Brain pericyte (primary cell): Measurements from ENCODE around the gene DGCR8.

ENCODE experiments used
- DNase-seq: peaks from one replicate; pipeline ENCODE4 v3.0.0-alpha.2; 2012; ENCODE audit warnings: low read depth, low spot score

Gene DGCR8

DNA sequence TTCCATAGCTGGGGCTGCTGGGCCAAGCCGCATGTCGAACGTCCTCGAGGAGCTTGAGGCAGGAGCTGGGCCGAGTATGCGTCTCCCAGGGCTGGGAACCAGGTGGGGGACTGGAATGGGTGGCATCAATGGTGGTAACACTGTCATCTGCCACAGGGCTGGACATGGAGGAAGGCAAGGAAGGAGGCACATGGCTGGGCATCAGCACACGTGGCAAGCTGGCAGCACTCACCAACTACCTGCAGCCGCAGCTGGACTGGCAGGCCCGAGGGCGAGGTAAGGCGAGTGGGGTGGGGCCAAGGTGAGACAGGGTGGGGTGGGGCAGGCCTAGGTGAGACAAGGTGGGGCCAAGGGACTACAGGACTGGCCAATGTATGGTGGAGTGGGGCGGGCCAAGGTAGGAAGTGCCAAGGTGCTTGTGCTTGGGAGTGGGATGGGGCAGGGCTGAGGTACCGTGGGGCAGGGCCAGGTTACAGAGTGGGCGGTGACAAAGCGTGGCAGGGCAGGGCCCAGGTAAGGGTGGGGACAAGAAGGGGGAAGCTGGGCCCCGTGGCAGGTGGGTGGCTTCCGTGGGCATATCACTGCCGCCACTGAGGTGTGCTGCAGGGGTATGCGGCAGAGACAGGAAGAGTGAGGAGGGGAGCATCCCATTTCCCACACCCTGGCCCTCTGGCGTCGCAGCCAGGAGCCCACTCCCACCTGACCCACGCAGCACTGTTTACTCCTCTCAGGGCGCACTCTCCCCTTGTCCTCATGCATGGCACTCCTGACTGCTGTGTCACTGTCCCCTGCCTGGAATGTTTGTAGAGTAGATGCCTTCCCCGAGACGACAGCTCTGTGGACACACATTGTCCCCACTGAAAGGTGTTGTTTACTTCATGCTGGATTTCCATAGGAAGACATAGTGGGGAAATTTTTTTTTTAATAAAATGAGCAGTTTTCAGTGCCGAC lies 27.5 kb upstream of the DGCR8 start:
- no peak for DNase-seq

DNA sequence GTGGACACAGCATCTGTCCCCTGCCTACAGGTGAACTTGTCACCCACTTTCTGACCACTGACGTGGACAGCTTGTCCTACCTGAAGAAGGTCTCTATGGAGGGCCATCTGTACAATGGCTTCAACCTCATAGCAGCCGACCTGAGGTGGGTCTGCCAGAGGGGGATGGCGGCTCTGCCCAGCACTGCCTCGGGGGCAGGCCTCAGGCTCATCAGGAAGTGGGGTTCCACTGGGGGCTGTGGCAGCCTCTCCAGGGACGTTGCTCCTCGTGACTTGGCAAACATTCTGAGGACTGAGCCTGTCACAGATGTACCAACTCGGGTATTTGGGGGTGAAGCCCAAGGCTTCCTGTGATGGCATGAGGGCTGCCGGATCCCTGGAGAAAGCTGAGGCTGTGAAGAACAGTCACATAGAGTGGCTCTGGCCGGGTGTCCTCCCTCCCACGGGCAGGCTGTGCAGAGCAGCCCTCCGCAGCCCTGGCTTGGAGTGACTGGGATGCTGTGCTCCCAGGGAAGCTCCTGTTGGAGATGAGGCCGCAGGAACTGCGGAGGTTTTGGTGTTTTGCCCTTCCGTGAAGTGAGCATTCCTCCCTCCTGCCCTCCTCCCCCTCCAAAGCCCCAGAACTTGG lies 26.5 kb upstream of the DGCR8 start:
- no peak for DNase-seq

DNA sequence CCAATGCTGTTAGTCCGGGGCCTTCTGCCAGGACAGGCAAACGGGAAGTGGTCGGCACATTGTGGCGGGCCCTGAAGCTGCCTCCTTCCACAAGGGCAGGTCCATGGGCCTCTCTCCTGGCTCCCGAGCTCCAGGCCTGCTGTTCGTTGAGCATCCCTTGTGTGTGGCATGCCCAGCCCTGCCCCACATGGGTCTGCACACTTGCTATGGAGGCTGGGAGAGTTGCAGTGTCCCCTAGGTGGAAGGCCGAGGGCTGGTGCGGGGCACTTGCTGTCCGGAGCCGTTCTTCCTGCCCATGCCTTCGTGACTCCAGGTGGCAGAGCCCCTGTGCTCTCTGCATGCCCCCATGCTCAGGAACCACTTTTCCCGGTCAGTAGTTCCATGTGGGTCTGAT lies 26.0 kb upstream of the DGCR8 start:
- DNase-seq, result no peak

DNA sequence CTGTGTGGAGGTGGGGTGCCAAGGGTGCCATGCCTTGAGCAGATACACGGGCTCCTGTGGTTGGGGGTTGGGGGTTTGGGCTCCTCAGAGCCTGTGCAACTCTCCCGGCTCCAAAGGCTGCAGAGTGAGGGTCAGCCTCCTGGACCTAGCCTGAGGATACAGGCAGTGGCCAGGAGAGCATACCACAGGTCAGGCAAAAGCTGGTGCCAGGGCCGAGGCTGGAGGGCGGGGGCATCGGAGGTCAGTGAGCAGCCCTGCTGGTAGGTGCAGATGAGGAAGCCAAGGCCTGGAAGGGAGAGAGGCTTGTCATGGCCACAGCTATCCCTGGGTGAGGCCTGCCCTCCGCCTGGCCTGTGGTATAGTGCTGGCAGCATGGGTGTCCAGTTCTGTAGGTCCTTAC lies 25.6 kb upstream of the DGCR8 start:
- no peak for DNase-seq

DNA sequence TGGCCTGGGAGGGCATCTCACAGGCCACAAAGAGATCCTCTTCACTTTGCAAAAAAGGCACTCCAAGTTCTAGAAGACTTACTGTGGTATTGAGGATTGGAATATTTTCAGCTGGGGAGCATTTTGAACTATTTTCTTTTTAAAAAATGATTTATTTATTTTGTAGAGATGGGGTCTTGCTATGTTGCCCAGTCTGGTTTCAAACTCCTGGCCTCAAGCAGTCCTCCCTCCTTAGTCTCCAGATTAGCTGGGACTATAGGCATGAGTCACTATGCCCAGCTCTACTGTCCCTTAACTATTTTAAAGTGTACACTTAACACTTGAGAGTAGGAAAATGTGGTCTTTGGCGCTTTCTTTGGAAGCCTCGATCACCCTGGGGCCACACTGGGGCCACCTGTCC lies 24.9 kb upstream of the DGCR8 start:
- DNase-seq, result no peak

DNA sequence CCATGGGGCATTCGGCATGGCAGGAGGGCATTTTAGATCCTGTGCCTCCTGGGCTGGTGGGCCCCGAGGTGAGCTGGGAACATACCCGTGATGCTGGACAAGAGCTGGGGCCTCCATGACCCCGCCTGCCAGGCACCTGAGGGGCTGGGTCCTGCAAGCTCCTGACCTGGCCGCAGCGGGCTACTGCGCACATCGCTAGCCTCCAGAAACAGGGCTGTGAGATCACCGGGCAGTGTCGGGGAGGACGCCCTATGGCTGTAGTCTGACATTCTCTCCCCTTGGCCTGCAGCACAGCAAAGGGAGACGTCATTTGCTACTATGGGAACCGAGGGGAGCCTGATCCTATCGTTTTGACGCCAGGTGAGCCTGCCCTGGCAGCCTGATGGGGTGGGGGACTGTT lies 24.4 kb upstream of the DGCR8 start:
- DNase-seq, result no peak

DNA sequence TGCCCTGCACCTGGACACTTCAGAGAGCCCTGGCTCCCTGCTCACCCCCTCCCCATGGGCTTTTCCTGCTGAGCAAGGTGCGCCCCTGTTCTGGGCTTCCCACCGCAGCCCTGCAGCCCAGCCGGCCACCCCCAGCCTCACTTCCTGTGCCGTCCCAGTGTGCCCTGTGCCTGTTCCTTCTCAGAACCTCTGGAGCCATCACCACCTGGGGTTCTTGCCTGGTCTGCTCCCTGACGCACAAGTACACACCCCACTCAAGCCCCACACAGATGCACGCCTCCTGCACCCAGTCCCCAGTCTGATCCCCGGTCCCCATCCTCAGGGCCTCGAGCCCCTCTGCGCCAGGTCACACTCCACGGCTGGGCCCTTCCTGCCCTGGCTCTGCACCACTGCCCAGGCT lies 23.9 kb upstream of the DGCR8 start:
- DNase-seq, result no peak

DNA sequence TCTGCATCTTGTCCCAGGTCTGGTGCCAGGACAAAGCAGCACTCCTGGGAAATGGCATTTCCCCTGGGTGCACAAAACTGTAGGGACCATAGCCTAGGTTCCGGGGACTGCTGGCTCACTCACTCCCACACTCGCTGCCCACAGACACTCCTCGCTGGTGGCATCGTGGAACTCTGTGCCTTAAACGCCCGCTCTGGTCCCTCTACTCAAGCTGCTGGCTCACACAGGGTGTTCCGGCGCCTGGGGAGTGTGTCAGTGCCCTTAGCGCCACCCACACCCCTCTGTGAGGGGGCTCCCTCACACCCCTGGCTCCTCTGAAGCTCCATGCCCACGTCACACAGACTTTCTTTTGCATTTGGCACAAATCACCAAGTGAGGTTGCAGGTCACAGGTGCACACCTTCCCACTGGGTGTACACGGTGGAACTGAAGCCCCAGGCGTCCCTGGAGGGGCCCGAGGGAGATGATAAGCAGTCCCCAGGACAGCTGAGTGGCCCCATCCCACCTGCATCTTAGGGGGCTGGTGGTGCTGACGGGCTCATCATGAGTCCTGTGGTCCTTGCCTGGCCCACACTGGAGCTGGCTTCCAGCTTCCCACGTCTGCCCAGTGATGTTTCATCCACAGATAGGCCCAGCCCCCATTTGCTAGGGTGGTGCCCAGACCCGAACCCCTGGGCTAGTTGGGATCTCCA lies 23.2 kb upstream of the DGCR8 start:
- no peak for DNase-seq

DNA sequence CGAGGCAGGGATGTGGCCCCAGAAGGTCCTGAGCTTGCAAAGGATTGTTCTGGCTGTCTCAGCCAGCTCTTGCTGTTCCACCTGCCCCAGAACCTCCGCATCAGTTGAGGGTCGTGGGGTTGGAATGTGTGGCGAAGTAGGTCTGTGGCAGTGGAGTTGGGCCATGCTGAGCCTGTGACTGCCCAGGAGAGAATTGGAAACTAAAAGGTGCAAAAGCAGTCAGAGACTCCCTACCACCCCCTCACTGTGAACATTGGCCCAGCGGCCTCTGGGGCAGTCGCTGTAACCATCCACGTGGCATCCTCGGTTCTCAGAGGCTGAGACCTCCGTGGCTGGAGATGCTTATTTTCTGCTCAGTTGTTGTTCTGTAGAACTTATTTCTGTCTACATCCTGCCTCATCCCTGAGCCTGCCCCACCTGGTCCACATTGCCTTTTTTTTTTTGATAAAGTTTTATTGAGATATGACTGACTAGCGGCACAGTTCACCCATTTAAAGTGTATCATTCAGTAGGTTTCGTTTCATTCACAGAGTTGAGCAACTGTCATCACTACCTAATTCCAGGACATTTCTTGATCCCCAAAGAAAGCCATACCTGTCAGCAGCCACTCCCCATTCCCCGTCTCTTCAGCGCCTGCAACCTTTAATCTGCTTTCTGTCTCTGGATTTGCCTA lies 22.3 kb upstream of the DGCR8 start:
- DNase-seq, result no peak

DNA sequence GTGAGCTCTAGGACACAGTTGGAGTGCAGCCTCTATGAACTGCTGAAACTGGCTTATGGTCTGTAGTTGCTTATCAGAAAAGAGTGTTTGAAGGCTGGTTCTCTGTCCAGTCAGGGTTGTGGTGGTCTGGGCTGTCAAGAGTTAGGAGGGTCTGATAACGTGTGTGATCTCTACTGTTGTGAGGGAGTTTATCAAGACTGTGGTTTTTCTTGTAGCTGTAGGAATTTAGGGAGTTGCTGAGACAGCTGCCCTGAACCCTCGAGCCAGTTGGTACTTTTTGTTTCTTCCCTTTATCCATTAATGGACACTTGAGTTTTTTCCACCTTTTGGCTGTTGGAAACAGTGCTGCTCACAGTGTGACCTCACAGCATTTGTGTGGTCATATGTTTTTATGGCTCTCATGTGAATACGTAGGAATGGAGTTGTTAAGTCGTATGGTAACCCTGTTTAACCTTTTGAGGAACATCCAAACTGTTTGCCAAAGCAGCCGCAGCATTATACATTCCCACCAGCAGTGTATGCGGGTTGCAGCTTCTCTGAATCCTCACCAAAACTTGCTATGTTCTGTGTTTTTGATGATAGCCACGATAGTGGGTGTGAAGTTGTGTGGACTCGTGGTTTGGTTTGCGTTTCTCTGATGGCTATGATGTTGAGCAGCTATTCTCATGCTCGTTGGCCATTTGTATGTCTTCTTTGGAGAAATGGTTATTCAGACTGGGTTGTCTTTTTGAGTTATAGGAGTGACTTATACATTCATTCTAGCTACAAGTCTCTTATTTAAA lies 20.9 kb upstream of the DGCR8 start:
- DNase-seq, result no peak

DNA sequence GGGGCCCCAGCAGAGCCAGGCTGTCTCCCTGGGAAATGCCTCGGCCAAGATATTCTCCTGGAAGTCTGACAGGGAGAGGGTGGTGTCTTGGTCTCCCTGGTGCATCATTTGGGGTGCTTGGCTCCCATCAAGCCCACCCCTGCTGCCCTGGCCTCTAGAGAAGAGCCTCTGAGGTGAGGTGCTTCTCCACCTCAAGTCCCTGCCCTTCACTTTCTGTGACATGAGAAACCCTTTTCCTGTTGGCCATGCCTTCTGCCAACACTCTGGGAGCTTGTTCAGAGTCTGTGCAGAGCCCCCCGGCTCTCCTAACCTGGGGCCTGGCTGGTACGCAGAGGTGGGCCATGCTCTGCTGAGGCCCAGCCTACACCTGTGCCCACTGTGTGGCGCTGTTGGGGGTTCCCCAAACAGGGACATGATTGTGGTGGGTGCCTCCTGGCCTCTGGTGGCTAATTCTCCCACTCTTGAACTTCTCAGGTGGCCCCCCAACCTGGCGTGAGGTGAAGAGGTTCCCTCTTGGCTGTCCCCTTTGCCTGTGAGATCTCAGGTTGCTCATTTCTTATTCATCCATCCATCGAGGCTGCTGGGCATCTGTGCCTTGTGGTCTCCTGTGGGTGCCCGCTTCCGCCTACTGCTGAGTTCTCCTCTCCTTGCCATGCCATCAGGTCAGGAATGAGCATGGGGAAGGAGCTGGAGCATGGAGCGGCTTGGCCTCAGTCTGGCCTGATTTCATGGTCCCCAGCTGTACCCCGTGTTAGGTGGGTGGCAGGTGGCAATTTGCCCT lies 19.2 kb upstream of the DGCR8 start:
- DNase-seq, result no peak

DNA sequence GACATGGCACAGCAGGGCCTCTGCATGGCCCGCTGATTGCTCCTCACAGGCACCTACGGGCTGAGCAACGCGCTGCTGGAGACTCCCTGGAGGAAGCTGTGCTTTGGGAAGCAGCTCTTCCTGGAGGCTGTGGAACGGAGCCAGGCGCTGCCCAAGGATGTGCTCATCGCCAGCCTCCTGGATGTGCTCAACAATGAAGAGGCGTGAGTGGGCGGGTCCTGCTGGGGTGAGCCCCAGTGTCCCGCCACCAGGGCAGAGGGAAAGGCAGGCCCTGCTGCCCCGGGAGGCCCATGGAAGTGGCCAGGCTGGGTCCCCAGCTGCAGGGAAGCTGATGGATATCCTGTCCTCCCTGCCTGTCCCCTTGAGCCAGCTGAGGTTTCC lies 18.6 kb upstream of the DGCR8 start:
- no peak for DNase-seq

DNA sequence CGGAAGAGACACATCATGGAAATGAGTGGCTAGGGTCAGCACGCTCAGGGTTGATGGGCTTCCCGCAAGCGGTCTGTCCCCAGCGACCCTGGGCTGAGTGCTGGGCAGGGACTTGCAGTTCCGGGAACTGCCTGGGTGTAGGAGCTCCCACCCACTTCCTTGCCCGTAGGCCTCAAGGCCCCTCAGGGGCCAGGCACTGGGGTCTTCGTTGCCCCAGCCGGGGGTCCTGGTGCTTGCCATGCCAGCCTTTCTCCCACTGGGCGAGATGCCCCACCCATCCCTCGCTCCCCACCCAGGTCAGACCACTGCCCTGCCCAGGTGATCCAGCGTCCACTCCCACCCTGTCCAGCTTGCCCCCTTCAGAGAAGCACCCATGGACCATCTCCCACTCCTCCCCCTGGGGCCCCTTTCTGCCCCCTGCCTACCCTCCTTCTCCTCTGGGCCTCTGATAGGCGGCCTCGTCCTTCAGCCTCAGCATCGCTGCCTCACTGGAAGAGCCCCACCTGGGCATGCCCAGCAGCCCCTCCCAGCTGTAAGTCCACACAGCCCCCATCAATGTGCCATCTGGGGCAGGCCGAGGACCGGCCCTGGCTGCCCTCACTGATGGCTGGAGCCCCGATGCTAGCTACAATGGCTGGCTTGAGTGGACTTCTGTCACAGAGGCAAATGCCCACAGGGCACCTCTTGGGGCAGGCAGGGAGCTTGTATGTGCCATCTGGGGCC lies 17.8 kb upstream of the DGCR8 start:
- no peak for DNase-seq

DNA sequence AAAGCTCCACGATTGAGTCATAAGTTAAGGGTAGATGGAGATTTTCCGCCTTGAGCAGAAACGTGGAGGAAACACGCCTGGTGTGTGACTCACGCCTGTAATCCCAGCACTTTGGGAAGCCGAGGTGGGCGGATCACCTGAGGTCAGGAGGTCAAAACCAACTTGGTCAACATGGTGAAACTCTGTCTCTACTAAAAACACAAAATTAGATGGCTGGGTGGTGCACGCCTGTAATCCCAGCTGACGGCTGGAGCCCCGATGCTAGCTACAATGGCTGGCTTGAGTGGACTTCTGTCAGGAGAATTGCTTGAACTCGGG lies 17.3 kb upstream of the DGCR8 start:
- no peak for DNase-seq

DNA sequence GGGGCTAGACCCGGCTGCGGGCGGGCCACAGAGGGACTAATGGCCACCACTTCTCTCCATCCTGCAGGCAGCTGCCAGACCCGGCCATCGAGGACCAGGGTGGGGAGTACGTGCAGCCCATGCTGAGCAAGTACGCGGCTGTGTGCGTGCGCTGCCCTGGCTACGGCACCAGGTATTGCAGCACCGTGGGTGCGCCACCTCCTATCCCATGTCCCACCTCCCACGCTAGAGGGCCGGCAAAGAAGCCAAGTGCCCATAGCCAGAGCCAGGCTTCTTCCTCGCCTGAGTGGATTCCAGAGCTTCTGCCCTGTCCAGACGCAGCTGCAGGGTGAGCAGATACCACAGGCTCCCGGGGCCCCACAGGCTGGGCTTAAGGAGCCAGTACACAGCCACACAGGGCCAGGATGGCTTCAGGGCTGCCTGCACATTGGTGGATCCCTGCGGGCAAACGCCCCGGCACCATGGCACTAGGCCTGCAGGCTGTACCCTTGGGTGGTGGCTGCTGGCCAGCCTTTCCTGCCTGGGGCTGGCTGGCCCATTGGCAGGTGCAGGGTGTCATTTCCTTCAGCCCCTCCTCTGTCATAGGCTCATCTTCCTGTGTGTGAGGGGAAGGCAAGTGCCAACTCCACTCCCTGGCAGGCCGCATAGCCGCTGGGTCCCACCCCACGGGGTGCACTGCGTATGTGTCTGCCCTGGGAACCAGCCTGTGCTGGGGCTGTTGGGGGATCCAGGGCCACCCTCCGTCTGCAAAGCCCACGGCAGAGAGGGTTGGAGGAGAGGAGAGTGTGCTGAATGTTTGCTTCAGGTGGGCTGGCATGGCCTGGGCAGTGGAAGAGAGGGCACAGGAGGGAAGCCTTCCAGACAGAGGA lies 16.5 kb upstream of the DGCR8 start:
- no peak for DNase-seq

DNA sequence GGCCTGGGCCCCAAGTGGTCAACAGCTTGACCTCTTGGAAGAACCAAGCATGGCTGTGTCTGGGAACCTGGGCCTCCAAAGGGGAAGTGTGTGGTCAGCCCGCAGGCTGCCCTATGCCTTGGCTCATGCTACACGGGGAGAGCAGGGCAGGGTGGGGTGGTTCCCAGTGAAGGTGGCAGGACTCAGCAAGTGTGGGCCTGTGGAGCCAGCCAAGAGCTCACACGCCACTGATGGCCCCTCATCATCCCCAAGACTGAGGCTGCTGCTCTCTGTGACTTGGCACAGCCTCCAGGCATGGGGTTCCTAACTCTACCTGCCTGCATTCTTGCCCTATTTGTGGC lies 15.9 kb upstream of the DGCR8 start:
- DNase-seq, result no peak

DNA sequence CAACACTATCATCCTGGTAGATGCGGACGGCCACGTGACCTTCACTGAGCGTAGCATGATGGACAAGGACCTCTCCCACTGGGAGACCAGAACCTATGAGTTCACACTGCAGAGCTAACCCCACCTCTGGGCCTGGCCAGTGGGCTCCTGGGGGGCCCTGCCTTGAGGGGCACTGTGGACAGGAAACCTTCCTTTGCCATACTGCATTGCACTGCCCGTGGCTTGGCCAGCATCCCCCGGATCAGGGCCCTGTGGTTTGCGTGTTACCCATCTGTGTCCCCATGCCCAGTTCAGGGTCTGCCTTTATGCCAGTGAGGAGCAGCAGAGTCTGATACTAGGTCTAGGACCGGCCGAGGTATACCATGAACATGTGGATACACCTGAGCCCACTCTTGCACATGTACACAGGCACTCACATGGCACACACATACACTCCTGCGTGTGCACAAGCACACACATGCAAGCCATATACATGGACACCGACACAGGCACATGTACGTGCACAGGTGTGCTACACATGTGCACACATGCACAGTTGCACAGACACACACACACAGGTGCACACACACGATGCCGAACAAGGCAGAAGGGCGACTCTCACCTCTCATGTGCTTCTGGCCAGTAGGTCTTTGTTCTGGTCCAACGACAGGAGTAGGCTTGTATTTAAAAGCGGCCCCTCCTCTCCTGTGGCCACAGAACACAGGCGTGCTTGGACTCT lies 15.3 kb upstream of the DGCR8 start:
- DNase-seq, result no peak

DNA sequence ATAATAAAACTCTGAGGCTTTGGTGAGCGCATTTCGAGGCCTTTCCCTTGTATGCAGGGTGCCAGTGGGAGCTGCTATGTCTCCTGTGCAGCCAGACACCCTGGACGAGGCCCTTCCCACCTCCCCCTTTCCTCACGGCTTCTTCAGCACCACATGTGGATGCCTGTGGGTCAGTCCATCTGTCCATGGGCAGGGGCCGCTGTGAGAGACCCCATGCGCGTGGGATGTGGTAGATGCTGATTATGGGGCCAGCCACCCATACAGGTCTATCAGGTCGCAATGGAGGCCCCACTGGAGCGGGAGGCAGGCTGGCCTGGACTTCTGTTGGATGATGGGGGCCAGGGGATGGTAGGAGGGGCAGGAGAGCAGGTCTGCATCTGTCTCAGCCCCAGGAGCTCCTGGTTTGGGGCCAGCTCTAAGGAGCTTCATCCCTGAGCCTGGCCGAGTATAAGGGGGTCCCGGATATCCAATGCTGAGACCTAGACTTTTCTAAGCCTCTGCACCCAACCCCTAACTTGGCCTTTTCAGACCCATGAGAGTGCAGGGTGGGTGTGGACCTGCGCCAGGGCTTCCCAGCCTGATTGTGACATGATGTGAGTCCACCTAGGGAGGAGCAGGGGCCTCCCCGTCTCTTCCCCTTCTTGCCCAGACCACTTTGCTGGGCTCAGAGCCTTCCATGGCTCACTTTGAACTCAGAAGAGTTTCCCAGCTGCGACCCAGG lies 14.0 kb upstream of the DGCR8 start:
- DNase-seq, result no peak
